Smooth muscle cell (in vitro differentiated cells): ENCODE results near the gene THRB. TPM values are rescaled to one million over a fixed set of nuclear protein-coding genes. Genes with fewer than 3 reads are reported as not detected.

Experiments
- DNase-seq: peaks from one replicate; lab custom pipeline; 2025; ENCODE audit not compliant: unreplicated experiment; lab: John Stamatoyannopoulos, UW
- H2AFZ ChIP-seq: fragments of 200-600 bp; sonication (generic); 2 replicates; pipeline ENCODE4 v1.6.0; 2016; ENCODE audit warnings: antibody characterized with exemption, low read depth, mild to moderate bottlenecking
- H3F3A ChIP-seq: fragments of 200-600 bp; sonication (generic); 2 replicates; pipeline ENCODE4 v1.6.0; 2017; ENCODE audit warnings: antibody characterized with exemption, low read depth
- H3K27ac ChIP-seq: fragments of 200-600 bp; sonication (generic); 2 replicates; pipeline ENCODE4 v1.5.1; 2016; ENCODE audit warnings: low read depth, mild to moderate bottlenecking
- H3K27me3 ChIP-seq: fragments of 200-600 bp; sonication (generic); 2 replicates; pipeline ENCODE4 v1.6.1; 2016; ENCODE audit warnings: low read depth, mild to moderate bottlenecking
- H3K36me3 ChIP-seq: fragments of 200-600 bp; sonication (generic); 2 replicates; pipeline ENCODE4 v1.5.1; 2016; ENCODE audit warnings: low read depth
- H3K4me1 ChIP-seq: fragments of 200-600 bp; sonication (generic); 2 replicates; pipeline ENCODE4 v1.5.1; 2016; ENCODE audit warnings: low read depth
- H3K4me2 ChIP-seq: fragments of 200-600 bp; sonication (generic); 2 replicates; pipeline ENCODE4 v1.6.0; 2016; ENCODE audit warnings: mild to moderate bottlenecking
- H3K4me3 ChIP-seq: fragments of 200-600 bp; sonication (generic); 2 replicates; pipeline ENCODE4 v1.5.1; 2016; ENCODE audit warnings: mild to moderate bottlenecking
- H3K79me2 ChIP-seq: fragments of 200-600 bp; sonication (generic); 2 replicates; pipeline ENCODE4 v1.6.0; 2016; ENCODE audit warnings: low read depth, mild to moderate bottlenecking
- H3K9ac ChIP-seq: fragments of 200-600 bp; sonication (generic); 2 replicates; pipeline ENCODE4 v1.6.0; 2016; ENCODE audit warnings: low read depth
- H3K9me3 ChIP-seq: fragments of 200-600 bp; sonication (generic); replicated peaks from 2 replicates; pipeline ENCODE4 v1.5.1; 2016; ENCODE audit warnings: low read depth
- H4K20me1 ChIP-seq: fragments of 200-600 bp; sonication (generic); 2 replicates; pipeline ENCODE4 v1.6.0; 2016; ENCODE audit warnings: low read depth
- WGBS: methylation state at CpG from one replicate; pipeline ENCODE4 v1.1.7; 2016; ENCODE audit warnings: low lambda C conversion rate; 5-methylcytosine and 5-hydroxymethylcytosine counted together
- polyA plus RNA-seq: library from polyadenylated mRNA; unstranded; fragments of >200 nt; fragmentation: Nextera tagmentation; extraction: Ambion mirVana; gene quantifications from 2 replicates; pipeline ENCODE4 v1.2.1, GENCODE V29; 2016
- total RNA-seq: library from RNA; depleted of rRNA; stranded (reverse); fragments of >200 nt; gene quantifications from 2 replicates; pipeline ENCODE4 v1.2.3, GENCODE V29; 2014
- TF ChIP-seq, protein P1 (sequence below): fragments of 200-600 bp; sonication (generic); IDR thresholded peaks from 2 replicates; pipeline ENCODE4 v1.5.1; 2017; ENCODE audit warnings: borderline replicate concordance, mild to moderate bottlenecking, antibody characterized with exemption; ENCODE audit not compliant: insufficient read depth, poor library complexity, severe bottlenecking

THRB gene
- total and polyA plus RNA-seq, 2 experiments from 2014 or later = 5.6 to 43.8 TPM

- H3K4me1 ChIP-seq = no peaks in the 10 kb centered on the region
- TF ChIP-seq, protein P1, sequence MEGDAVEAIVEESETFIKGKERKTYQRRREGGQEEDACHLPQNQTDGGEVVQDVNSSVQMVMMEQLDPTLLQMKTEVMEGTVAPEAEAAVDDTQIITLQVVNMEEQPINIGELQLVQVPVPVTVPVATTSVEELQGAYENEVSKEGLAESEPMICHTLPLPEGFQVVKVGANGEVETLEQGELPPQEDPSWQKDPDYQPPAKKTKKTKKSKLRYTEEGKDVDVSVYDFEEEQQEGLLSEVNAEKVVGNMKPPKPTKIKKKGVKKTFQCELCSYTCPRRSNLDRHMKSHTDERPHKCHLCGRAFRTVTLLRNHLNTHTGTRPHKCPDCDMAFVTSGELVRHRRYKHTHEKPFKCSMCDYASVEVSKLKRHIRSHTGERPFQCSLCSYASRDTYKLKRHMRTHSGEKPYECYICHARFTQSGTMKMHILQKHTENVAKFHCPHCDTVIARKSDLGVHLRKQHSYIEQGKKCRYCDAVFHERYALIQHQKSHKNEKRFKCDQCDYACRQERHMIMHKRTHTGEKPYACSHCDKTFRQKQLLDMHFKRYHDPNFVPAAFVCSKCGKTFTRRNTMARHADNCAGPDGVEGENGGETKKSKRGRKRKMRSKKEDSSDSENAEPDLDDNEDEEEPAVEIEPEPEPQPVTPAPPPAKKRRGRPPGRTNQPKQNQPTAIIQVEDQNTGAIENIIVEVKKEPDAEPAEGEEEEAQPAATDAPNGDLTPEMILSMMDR = no peak
- H3K9ac ChIP-seq = no peak overlapping the region
- H4K20me1 ChIP-seq = no peaks in the 10 kb centered on the region
- no peaks in the 10 kb centered on the region for H3K27me3 ChIP-seq
- H3K36me3 ChIP-seq = no peaks in the 10 kb centered on the region
- DNase-seq = no peak
- no peak overlapping the region for H3K4me3 ChIP-seq
- H3K9me3 ChIP-seq = no peaks in the 10 kb centered on the region
- H2AFZ ChIP-seq = no peak overlapping the region
- no peak overlapping the region for H3K4me2 ChIP-seq
- no peaks in the 10 kb centered on the region for H3F3A ChIP-seq
- no peak overlapping the region for H3K27ac ChIP-seq
- H3K79me2 ChIP-seq = no peaks in the 10 kb centered on the region
Observed at GRCh38 chr3:24355806-24356205, 138.8 kb downstream of the THRB start.

- DNase-seq = no peak
- H3K4me3 ChIP-seq = no peak overlapping the region
- H3K9ac ChIP-seq = no peak overlapping the region
- no peaks in the 10 kb centered on the region for H3K79me2 ChIP-seq
- H3K9me3 ChIP-seq = no peaks in the 10 kb centered on the region
- H3K27ac ChIP-seq = no peak overlapping the region
- H3K4me2 ChIP-seq = no peak overlapping the region
- no peaks in the 10 kb centered on the region for H3F3A ChIP-seq
- H2AFZ ChIP-seq = no peak overlapping the region
- no peaks in the 10 kb centered on the region for H3K4me1 ChIP-seq
- TF ChIP-seq, protein P1 = no peak
- no peaks in the 10 kb centered on the region for H4K20me1 ChIP-seq
- H3K36me3 ChIP-seq = no peaks in the 10 kb centered on the region
- no peaks in the 10 kb centered on the region for H3K27me3 ChIP-seq
Observed at GRCh38 chr3:24354230-24354629, 140.4 kb downstream of the THRB start.

DNA sequence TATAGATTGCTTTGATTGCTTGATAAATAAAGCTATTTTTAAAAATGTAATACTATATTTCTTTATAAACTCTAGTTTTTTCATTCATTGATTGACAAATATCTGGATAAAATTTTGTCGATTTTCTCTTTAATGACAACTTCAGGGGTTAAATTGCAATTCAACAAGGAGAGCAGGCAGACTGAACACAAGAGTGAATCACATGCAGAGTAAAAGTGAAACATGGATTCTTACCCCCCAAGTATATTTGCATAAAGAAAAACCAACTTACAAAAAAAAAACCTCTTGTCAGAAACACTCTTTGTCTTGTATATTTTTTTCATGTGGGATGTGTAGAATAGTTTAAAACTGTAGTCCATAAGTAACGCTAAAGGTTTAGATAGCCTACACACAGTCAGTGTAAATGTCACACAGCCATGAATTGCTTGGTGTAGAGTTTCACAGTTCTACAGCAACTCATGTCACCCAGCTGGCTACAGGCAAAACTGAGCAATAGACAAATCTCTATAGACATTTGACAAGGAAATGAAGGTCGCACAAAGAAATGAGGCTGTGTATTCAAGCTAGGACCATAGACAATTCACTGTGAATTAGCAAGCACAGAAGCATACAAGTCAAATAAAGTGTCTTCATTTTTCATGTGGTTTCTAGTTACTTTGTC lies 141.6 kb downstream of the THRB start:
- Histone ChIP-seq H2AFZ (no peak overlapping the region), H3F3A (no peaks in the 10 kb centered on the region), H3K79me2 (no peaks in the 10 kb centered on the region), H4K20me1 (no peaks in the 10 kb centered on the region), H3K27me3 (no peaks in the 10 kb centered on the region), H3K4me2 (no peak overlapping the region), H3K9me3 (no peaks in the 10 kb centered on the region), H3K4me3 (no peak overlapping the region), H3K9ac (no peak overlapping the region), H3K4me1 (no peaks in the 10 kb centered on the region), H3K36me3 (no peaks in the 10 kb centered on the region), H3K27ac (no peak overlapping the region)
- no peak for DNase-seq
- TF ChIP-seq, protein P1 = no peak
- WGBS = 85% methylated on average over 3 of the region's 3 CpGs

DNA sequence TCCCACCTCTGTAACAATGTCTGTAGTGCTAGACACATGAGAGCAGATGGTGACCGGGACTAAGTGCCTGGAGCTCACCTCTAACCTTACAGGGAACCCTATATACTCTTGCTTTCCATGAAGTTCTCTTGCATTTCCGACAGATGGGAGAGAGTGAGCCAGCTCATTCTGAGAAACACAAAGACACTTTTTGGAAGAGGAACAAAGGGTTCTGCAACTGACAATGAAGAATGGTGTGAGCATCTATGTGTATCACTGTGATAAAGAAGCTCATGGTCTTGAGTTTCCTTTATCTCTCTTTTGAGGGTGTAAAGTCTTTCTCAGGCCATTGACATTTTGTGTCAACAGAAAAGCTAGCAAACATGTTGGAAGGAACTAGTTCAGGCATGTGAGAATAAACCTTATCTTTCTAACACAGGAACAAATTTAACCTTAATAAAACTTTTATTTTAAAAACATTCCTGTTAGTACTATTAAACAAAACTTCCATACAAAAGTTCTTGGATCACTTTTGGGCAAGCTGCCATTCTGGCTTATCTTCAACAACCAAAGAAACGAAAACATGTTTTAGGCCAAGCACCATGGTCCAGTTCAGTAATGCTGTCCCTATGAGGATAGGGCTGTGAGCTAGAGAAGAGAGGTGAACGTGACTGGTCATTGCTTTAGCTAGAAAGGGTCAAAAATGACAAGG lies 142.7 kb downstream of the THRB start:
- Histone ChIP-seq H3K4me3 (no peak overlapping the region), H3K4me2 (no peak overlapping the region), H3K79me2 (no peaks in the 10 kb centered on the region), H3K9me3 (no peaks in the 10 kb centered on the region), H2AFZ (no peak overlapping the region), H3K27ac (no peak overlapping the region), H3K9ac (no peak overlapping the region), H3K27me3 (no peaks in the 10 kb centered on the region), H3K4me1 (no peaks in the 10 kb centered on the region), H4K20me1 (no peaks in the 10 kb centered on the region), H3F3A (no peaks in the 10 kb centered on the region), H3K36me3 (no peaks in the 10 kb centered on the region)
- TF ChIP-seq, protein P1 = no peak
- WGBS = 91% methylated on average over 4 of the region's 4 CpGs
- DNase-seq = no peak
